ELR (cell line): ENCODE data around the gene RNF222.

Experiments
- DNase-seq: peaks from one replicate; pipeline ENCODE4 v3.0.0-alpha.2; 2015; ENCODE audit warnings: low read depth

The RNF222 gene

GRCh38 chr17:8345052-8345690, 52.5 kb downstream of the RNF222 start:
- no peak for DNase-seq

- no peak for DNase-seq
Observed at GRCh38 chr17:8341456-8341855, 56.2 kb downstream of the RNF222 start.
